Thoracic aorta (tissue), 2 donors: Measurements from ENCODE around the gene MED8. TPM values are rescaled to one million over a fixed set of nuclear protein-coding genes. Genes with fewer than 3 reads are reported as not detected.
A peak's percentile ranks its signal among the peaks of the same experiment; 100 is the strongest.

ENCODE experiments used
- ATAC-seq: fragments of 150-250 bp; one replicate; pipeline ENCODE4 v1.8.0; 2017; ENCODE audit warnings: low read depth; ENCODE audit not compliant: insufficient number of reproducible peaks, low FRiP score
- DNase-seq: peaks from one replicate; pipeline ENCODE4 v3.0.0-alpha.2; 2020; ENCODE audit warnings: low spot score
- H3K27ac ChIP-seq, 2 donors: fragments of 200-600 bp; sonication (generic); 1 replicate in 1 of 2; 2 replicates in 1 of 2; pipeline ENCODE4 v1.5.1; 2016; ENCODE audit warnings: mild to moderate bottlenecking in 2 of 2, moderate library complexity in 2 of 2
- H3K27me3 ChIP-seq: fragments of 200-600 bp; sonication (generic); replicated peaks from 2 replicates; pipeline ENCODE4 v1.6.0; 2016; ENCODE audit warnings: mild to moderate bottlenecking; ENCODE audit not compliant: insufficient read depth
- H3K36me3 ChIP-seq: fragments of 200-600 bp; sonication (generic); one replicate; pipeline ENCODE4 v1.5.1; 2016
- H3K4me1 ChIP-seq, 2 donors: fragments of 200-600 bp; sonication (generic); 1 replicate in 1 of 2; 2 replicates in 1 of 2; pipeline versions ENCODE4 v1.5.1 to v1.6.0; 2016; ENCODE audit warnings: low read depth in 2 of 2, mild to moderate bottlenecking in 1 of 2; ENCODE audit not compliant: control insufficient read depth in 1 of 2
- H3K4me3 ChIP-seq: fragments of 200-600 bp; sonication (generic); 2 replicates; pipeline ENCODE4 v1.5.1; 2016; ENCODE audit warnings: mild to moderate bottlenecking
- H3K9me3 ChIP-seq: fragments of 200-600 bp; sonication (generic); 2 replicates; pipeline ENCODE4 v1.5.1; 2016
- total RNA-seq, 2 donors: library from RNA; depleted of rRNA; stranded (reverse); fragments of >200 nt; gene quantifications; one replicate each; pipeline versions ENCODE4 v1.1.0 to v1.2.3, GENCODE V29; 2016
- TF ChIP-seq, protein P1 (sequence below): fragments of 200-600 bp; sonication (generic); IDR thresholded peaks from one replicate; pipeline ENCODE4 v1.5.1; 2019; ENCODE audit warnings: antibody characterized with exemption

Gene MED8
- total RNA-seq, 2 donors from 2014 or later = 33.8 to 52.7 TPM

DNA sequence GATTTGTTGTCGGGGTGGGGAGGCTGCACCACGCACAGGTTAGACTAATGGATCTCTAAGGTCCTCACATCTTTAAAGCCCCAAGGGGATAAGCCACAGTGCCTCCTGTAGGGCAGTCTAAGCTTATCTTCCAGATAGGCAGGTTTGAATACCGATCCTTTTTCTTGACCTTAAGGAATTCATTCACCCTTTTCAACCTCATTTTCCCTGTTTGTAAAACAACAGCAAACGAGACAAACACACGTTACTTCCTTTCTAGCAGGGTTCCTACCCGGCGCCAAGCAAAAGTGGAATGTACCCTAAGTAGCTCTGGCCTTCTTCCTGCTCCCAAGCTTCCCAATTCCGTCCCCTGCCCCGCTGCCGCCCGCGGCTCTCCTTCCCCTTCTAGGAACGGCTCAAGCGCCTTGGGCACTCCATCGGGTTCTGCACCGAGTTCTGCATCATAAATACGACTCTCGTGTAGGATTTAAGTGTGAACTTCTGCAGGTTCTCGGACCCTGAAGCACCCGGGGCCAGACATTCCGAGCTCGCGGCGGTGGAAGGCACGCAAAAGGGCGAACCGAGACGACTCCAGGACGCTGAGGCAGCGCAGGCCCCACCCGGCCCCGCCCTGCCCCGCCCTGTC, 31.4 kb downstream of the MED8 start:
- Histone ChIP-seq H3K36me3 (peaks cover 18% of the 10 kb centered on the region), H3K9me3 (no peaks in the 10 kb centered on the region), H3K4me3 (peak overlapping the region; percentile 98), H3K27me3 (no peaks in the 10 kb centered on the region), H3K4me1 (peaks cover 9 to 15% of the 10 kb centered on the region in 2 donors), H3K27ac (peak overlapping the region; percentile 94 to 97)
- ATAC-seq (no peak), DNase-seq (no peak)
- TF ChIP-seq, protein P1, sequence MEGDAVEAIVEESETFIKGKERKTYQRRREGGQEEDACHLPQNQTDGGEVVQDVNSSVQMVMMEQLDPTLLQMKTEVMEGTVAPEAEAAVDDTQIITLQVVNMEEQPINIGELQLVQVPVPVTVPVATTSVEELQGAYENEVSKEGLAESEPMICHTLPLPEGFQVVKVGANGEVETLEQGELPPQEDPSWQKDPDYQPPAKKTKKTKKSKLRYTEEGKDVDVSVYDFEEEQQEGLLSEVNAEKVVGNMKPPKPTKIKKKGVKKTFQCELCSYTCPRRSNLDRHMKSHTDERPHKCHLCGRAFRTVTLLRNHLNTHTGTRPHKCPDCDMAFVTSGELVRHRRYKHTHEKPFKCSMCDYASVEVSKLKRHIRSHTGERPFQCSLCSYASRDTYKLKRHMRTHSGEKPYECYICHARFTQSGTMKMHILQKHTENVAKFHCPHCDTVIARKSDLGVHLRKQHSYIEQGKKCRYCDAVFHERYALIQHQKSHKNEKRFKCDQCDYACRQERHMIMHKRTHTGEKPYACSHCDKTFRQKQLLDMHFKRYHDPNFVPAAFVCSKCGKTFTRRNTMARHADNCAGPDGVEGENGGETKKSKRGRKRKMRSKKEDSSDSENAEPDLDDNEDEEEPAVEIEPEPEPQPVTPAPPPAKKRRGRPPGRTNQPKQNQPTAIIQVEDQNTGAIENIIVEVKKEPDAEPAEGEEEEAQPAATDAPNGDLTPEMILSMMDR = no peak

DNA sequence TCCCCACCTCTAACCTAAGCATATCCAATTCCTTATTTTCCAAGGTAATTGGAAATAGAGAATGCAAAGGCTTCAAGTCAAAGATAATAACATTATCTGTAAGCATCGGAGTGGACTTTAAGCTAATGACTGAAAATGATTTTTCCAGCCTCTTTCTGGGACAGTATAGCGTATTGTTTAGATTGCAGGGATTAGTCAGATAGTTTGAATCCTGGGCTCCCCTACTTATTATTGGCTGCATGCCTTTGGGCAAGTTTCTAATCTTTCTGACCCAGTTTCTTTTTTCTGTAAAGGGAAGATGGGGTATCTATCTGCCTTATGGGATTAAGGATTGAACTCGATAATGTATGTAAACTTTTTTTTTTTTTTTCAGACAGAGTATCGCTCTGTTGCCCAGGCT, 32.3 kb downstream of the MED8 start:
- no peak overlapping the region for H3K4me3 ChIP-seq
- peaks cover 8% of the 10 kb centered on the region for H3K36me3 ChIP-seq
- H3K4me1 ChIP-seq = peaks cover 9 to 15% of the 10 kb centered on the region in 2 donors
- no peaks in the 10 kb centered on the region for H3K9me3 ChIP-seq
- H3K27me3 ChIP-seq = no peaks in the 10 kb centered on the region
- TF ChIP-seq, protein P1 = no peak
- ATAC-seq (no peak), DNase-seq (no peak)
- H3K27ac ChIP-seq = no peak overlapping the region

DNA sequence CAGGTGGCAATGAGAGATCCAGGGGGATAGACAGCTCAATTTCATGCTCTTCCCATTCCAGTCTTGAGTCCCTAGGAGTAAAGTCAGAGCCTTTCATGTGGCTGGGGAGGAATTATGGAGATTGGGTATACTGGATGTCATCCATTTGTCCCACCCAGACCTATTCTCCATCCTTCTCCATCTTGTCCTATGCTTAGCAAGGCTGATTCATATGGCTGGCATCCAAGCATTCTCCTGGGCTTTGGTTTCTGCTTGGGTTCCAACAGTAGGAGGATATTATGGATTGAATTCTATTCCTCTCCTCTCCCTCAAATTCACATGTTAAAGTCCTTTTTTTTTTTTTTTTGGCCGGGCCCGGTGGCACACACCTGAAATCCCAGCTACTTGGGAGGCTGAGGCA, 34.7 kb downstream of the MED8 start:
- no peak overlapping the region for H3K27ac ChIP-seq
- no peak for ATAC-seq
- no peaks in the 10 kb centered on the region for H3K27me3 ChIP-seq

DNA sequence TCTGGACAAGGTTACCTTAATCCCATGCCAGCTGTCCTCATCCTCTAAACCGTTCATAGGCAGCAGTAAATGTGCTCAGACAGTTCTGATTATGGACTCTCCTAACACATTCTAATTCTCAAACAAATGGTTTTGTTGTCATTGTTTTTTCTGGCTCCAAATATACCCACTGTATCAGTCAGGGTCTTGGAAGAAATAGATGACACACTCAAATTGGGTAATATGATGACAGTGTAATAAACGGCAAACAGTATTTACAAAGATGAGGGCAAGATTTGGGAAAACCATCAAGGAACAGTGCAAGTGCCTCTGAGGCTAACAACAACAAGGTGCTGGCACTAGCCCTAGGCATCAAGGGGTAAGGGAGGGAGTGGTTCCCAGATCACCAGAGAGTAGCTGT, 35.1 kb downstream of the MED8 start:
- ATAC-seq = no peak
- no peak for DNase-seq
- TF ChIP-seq, protein P1 = no peak

More for the DNA sequence above, 34.7 kb downstream of the MED8 start:
- H3K36me3 ChIP-seq = no peaks in the 10 kb centered on the region
- TF ChIP-seq, protein P1 = no peak
- DNase-seq = no peak
- no peak overlapping the region for H3K4me3 ChIP-seq
- H3K4me1 ChIP-seq = peaks cover 9 to 20% of the 10 kb centered on the region in 2 donors
- no peaks in the 10 kb centered on the region for H3K9me3 ChIP-seq

DNA sequence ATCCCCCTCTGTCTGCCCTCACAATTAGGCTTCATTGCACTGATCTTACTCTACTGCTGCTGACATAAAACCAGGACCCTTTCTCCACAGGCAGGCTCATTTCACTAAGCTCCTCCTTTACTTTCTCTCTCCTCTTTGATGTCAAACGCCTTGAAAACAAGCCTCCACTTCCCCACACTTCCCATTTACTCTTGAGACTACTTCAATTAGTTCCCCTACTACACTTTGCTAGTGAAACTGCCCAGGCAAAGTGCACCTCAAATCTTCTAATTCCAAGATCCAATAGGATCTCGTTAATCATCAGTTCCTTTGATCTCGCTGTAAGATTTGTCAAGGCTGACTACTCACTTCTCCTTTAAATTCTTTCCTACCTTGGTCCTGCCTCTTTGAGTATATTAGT, 36.7 kb downstream of the MED8 start:
- H3K36me3 ChIP-seq = no peaks in the 10 kb centered on the region
- DNase-seq = no peak

More for the DNA sequence above, 35.1 kb downstream of the MED8 start:
- H3K27me3 ChIP-seq = no peaks in the 10 kb centered on the region
- no peak overlapping the region for H3K27ac ChIP-seq
- no peaks in the 10 kb centered on the region for H3K36me3 ChIP-seq
- H3K4me3 ChIP-seq = no peak overlapping the region
- no peaks in the 10 kb centered on the region for H3K9me3 ChIP-seq
- H3K4me1 ChIP-seq = peaks cover 9 to 25% of the 10 kb centered on the region in 2 donors

More for the DNA sequence above, 36.7 kb downstream of the MED8 start:
- TF ChIP-seq, protein P1 = no peak
- no peaks in the 10 kb centered on the region for H3K9me3 ChIP-seq
- ATAC-seq = no peak
- H3K4me1 ChIP-seq = peaks cover 2 to 22% of the 10 kb centered on the region in 2 donors
- H3K27ac ChIP-seq = no peak overlapping the region
- no peaks in the 10 kb centered on the region for H3K27me3 ChIP-seq
- H3K4me3 ChIP-seq = no peak overlapping the region
